DMS 273 (cell line): ENCODE data around the gene IGFBP2.

Experiments used
- DNase-seq: peaks from one replicate; lab custom pipeline; 2025; ENCODE audit not compliant: unreplicated experiment; lab: John Stamatoyannopoulos, UW

The IGFBP2 gene

GRCh38 chr2:216680951-216681629 lies 47.9 kb downstream of the IGFBP2 start:
- DNase-seq, result no peak

GRCh38 chr2:216681683-216682082 lies 48.5 kb downstream of the IGFBP2 start:
- no peak for DNase-seq

GRCh38 chr2:216683846-216684245 lies 50.6 kb downstream of the IGFBP2 start:
- DNase-seq, result peak; percentile 74

GRCh38 chr2:216685327-216685875 lies 52.2 kb downstream of the IGFBP2 start:
- no peak for DNase-seq

- DNase-seq, result no peak
These were observed 53.9 kb downstream of the IGFBP2 start for GRCh38 chr2:216687111-216687510.

GRCh38 chr2:216687646-216688045 lies 54.4 kb downstream of the IGFBP2 start:
- peak; percentile 34 for DNase-seq

- peak; percentile 49 for DNase-seq
These were observed 55.6 kb downstream of the IGFBP2 start for GRCh38 chr2:216688731-216689340.

- peak; percentile 38 for DNase-seq
These were observed 56.2 kb downstream of the IGFBP2 start for GRCh38 chr2:216689397-216689796.

- no peak for DNase-seq
These were observed 57.2 kb downstream of the IGFBP2 start for GRCh38 chr2:216690456-216690852.

- peak; percentile 96 for DNase-seq
These were observed 57.9 kb downstream of the IGFBP2 start for GRCh38 chr2:216690853-216691741.

GRCh38 chr2:216692636-216693413 lies 59.6 kb downstream of the IGFBP2 start:
- DNase-seq, result peak; percentile 96

- DNase-seq, result peak; percentile 61
These were observed 60.3 kb downstream of the IGFBP2 start for GRCh38 chr2:216693414-216694080.

GRCh38 chr2:216694082-216694825 lies 61.0 kb downstream of the IGFBP2 start:
- peak; percentile 91 for DNase-seq

- peak; percentile 43 for DNase-seq
These were observed 61.6 kb downstream of the IGFBP2 start for GRCh38 chr2:216694826-216695217.

- peak; percentile 96 for DNase-seq
These were observed 62.2 kb downstream of the IGFBP2 start, which contains the start of gene IGFBP5 for GRCh38 chr2:216695401-216695821. Gene IGFBP5 (minus strand): TSS chr2:216695549. CDS start chr2:216694775, 774 bp downstream.

- DNase-seq, result peak; percentile 53
These were observed 63.1 kb downstream of the IGFBP2 start for GRCh38 chr2:216696321-216696720.

- peak; percentile 78 for DNase-seq
These were observed 63.7 kb downstream of the IGFBP2 start for GRCh38 chr2:216696751-216697560.

GRCh38 chr2:216698293-216698692 lies 65.1 kb downstream of the IGFBP2 start:
- DNase-seq, result no peak
